Left ventricle myocardium inferior (tissue), 1 donor: ENCODE measurements around the gene WBP2NL. TPM values are rescaled to one million over a fixed set of nuclear protein-coding genes. Genes with fewer than 3 reads are reported as not detected.

ENCODE experiments used
- DNase-seq: peaks from one replicate; pipeline ENCODE4 v3.0.0-alpha.2; 2020
- H3K27ac ChIP-seq: fragments of 200-600 bp; replicated peaks from 2 replicates; pipeline ENCODE4 v1.8.0; 2021
- H3K27me3 ChIP-seq: fragments of 200-600 bp; 2 replicates; pipeline ENCODE4 v1.8.0; 2021; ENCODE audit warnings: low read depth
- H3K36me3 ChIP-seq: fragments of 200-600 bp; 2 replicates; pipeline ENCODE4 v1.8.0; 2021
- H3K4me1 ChIP-seq: fragments of 200-600 bp; 2 replicates; pipeline ENCODE4 v1.8.0; 2021
- H3K4me3 ChIP-seq: fragments of 200-600 bp; 2 replicates; pipeline ENCODE4 v1.8.0; 2021; ENCODE audit warnings: mild to moderate bottlenecking, moderate library complexity
- H3K9me3 ChIP-seq: fragments of 200-600 bp; replicated peaks from 2 replicates; pipeline ENCODE4 v1.8.0; 2021
- CTCF ChIP-seq: fragments of 200-600 bp; IDR thresholded peaks from 2 replicates; pipeline ENCODE4 v1.8.0; 2021; ENCODE audit warnings: antibody characterized with exemption, mild to moderate bottlenecking, borderline replicate concordance
- intact Hi-C: fragments of 100-400 bp; cut with micrococcal nuclease; formaldehyde crosslinking; loops from one replicate; pipeline ENCODE4 v1.11.0; 2022
- total RNA-seq: library from RNA; stranded (reverse); fragmentation: NEBNext Ultra II Directional; extraction: Animal tissue kit (Norgen Biotek cat#: 25700); gene quantifications from one replicate; pipeline ENCODE4 v1.2.1, GENCODE V29; 2021
- donor health status: DM: no; HTN: yes; CAD: no; lungs with severe emphysema.

Gene WBP2NL
- total RNA-seq, 1 donor from 2014 or later, result 0.22 TPM

- Histone ChIP-seq H3K27me3 (peaks cover 29% of the 10 kb centered on the region), H3K9me3 (no peaks in the 10 kb centered on the region), H3K27ac (no peak overlapping the region), H3K36me3 (no peaks in the 10 kb centered on the region), H3K4me1 (no peaks in the 10 kb centered on the region), H3K4me3 (no peak overlapping the region)
- TF ChIP-seq CTCF, result no peak
- no peak for DNase-seq
- intact Hi-C loops, result no loop called here
Measured at GRCh38 chr22:41982865-41983264, 15.7 kb upstream of the WBP2NL start.

- H3K36me3 ChIP-seq, result no peaks in the 10 kb centered on the region
- TF ChIP-seq CTCF, result no peak
- no peaks in the 10 kb centered on the region for H3K4me1 ChIP-seq
- no peak overlapping the region for H3K27ac ChIP-seq
- no peak for DNase-seq
- no peaks in the 10 kb centered on the region for H3K9me3 ChIP-seq
- H3K4me3 ChIP-seq, result no peak overlapping the region
- H3K27me3 ChIP-seq, result peaks cover 32% of the 10 kb centered on the region
- intact Hi-C loops, result no loop called here
Measured at GRCh38 chr22:41983513-41984405, 14.8 kb upstream of the WBP2NL start.

- Histone ChIP-seq H3K4me1 (no peaks in the 10 kb centered on the region), H3K27me3 (peaks cover 25% of the 10 kb centered on the region), H3K9me3 (no peaks in the 10 kb centered on the region), H3K36me3 (no peaks in the 10 kb centered on the region), H3K27ac (no peak overlapping the region), H3K4me3 (no peak overlapping the region)
- no peak for DNase-seq
- intact Hi-C loops, result no loop called here
- TF ChIP-seq CTCF, result no peak
Measured at GRCh38 chr22:41987276-41987675, 11.3 kb upstream of the WBP2NL start.

- DNase-seq, result no peak
- Histone ChIP-seq H3K27me3 (peaks cover 25% of the 10 kb centered on the region), H3K9me3 (no peaks in the 10 kb centered on the region), H3K4me1 (no peaks in the 10 kb centered on the region), H3K27ac (no peak overlapping the region), H3K36me3 (no peaks in the 10 kb centered on the region), H3K4me3 (no peak overlapping the region)
- intact Hi-C loops, result no loop called here
- no peak for TF ChIP-seq CTCF
Measured at GRCh38 chr22:41989246-41989645, 9.3 kb upstream of the WBP2NL start.

- no peak for TF ChIP-seq CTCF
- DNase-seq, result no peak
- Histone ChIP-seq H3K4me1 (no peaks in the 10 kb centered on the region), H3K27ac (no peak overlapping the region), H3K4me3 (no peak overlapping the region), H3K9me3 (no peaks in the 10 kb centered on the region), H3K36me3 (no peaks in the 10 kb centered on the region), H3K27me3 (peaks cover 25% of the 10 kb centered on the region)
- intact Hi-C loops, result no loop called here
Measured at GRCh38 chr22:41991111-41991510, 7.5 kb upstream of the WBP2NL start.
